Measurements from ENCODE around the gene LHX2.

The LHX2 gene

GRCh38 chr9:124078641-124079040 is 67.1 kb downstream of the LHX2 start:
- Mint-ChIP-seq H3K27me3 (peaks cover 6% of the 10 kb centered on the region), H3K9me3 (ENCODE audit: low read depth) (no peaks in the 10 kb centered on the region), H3K4me1 (ENCODE audit: low read depth) (no peaks in the 10 kb centered on the region), H3K27ac (no peak overlapping the region), H3K36me3 (no peaks in the 10 kb centered on the region), H3K4me3 (no peak overlapping the region)

GRCh38 chr9:124079176-124079925 is 67.8 kb downstream of the LHX2 start:
- H3K9me3 Mint-ChIP-seq (ENCODE audit: low read depth) = no peaks in the 10 kb centered on the region
- no peak overlapping the region for H3K27ac Mint-ChIP-seq
- H3K36me3 Mint-ChIP-seq = no peaks in the 10 kb centered on the region
- H3K4me1 Mint-ChIP-seq (ENCODE audit: low read depth) = no peaks in the 10 kb centered on the region
- no peak overlapping the region for H3K4me3 Mint-ChIP-seq
- peaks cover 4% of the 10 kb centered on the region for H3K27me3 Mint-ChIP-seq

GRCh38 chr9:124082622-124083021 is 71.1 kb downstream of the LHX2 start:
- Mint-ChIP-seq H3K27ac (no peak overlapping the region), H3K36me3 (peaks cover 2% of the 10 kb centered on the region), H3K4me1 (ENCODE audit: low read depth) (no peaks in the 10 kb centered on the region), H3K27me3 (no peaks in the 10 kb centered on the region), H3K9me3 (ENCODE audit: low read depth) (peaks cover 12% of the 10 kb centered on the region), H3K4me3 (no peak overlapping the region)
